HEK293 (cell line): ENCODE measurements around the gene SCN8A.

Source experiments
- CTCF ChIA-PET: fragments of 350-600 bp; formaldehyde crosslinking; extraction: SDS; loops from one replicate; lab custom pipeline; 2021; ENCODE audit warnings: antibody characterized with exemption; lab: Yijun Ruan, JAX
- POLR2A ChIA-PET: fragments of 300-600 bp; formaldehyde crosslinking; extraction: SDS; loops from one replicate; lab custom pipeline; 2020; ENCODE audit warnings: antibody characterized with exemption, inconsistent platforms; lab: Yijun Ruan, JAX
- H3K27ac ChIP-seq: fragments of 200-500 bp; sonication (Bioruptor generic); 2 replicates; pipeline ENCODE4 v1.5.1; 2014; ENCODE audit warnings: low read depth, low read length, control low read depth, inconsistent platforms; ENCODE audit errors: extremely low read depth
- H3K36me3 ChIP-seq, 2 experiments: fragments of 200-500 bp in 1 of 2; sonication (Bioruptor generic) in 1 of 2; 1 replicate in 1 of 2; 2 replicates in 1 of 2; pipeline ENCODE4 v1.5.1; 2014 to 2017; ENCODE audit warnings: inconsistent platforms in 2 of 2, low read length in 2 of 2; ENCODE audit not compliant: control insufficient read depth in 2 of 2, insufficient read depth in 1 of 2
- H3K4me1 ChIP-seq: fragments of 200-500 bp; sonication (Bioruptor generic); 2 replicates; pipeline ENCODE4 v1.5.1; 2014; ENCODE audit warnings: mild to moderate bottlenecking, low read length, inconsistent platforms; ENCODE audit not compliant: control insufficient read depth, insufficient read depth
- H3K4me3 ChIP-seq: 2 replicates; pipeline ENCODE4 v1.5.1; 2011; ENCODE audit warnings: low read depth, mild to moderate bottlenecking, control low read depth, low read length, moderate library complexity
- H3K9me3 ChIP-seq: fragments of 200-500 bp; sonication (Bioruptor generic); 2 replicates; pipeline ENCODE4 v1.5.1; 2014; ENCODE audit warnings: low read depth, low read length, inconsistent platforms; ENCODE audit not compliant: control insufficient read depth, insufficient read depth
- AEBP2 ChIP-seq: fragments of 450-650 bp; formaldehyde crosslinking; IDR thresholded peaks from 2 replicates; pipeline ENCODE4 v1.5.1; 2016; ENCODE audit warnings: missing biosample characterization, missing genetic modification characterization, borderline replicate concordance
- CTCF ChIP-seq: fragments of 450-650 bp; formaldehyde crosslinking; IDR thresholded peaks from 2 replicates; pipeline ENCODE4 v1.5.1; 2016; ENCODE audit warnings: missing biosample characterization, missing genetic modification characterization
- EGR2 ChIP-seq: fragments of 450-650 bp; formaldehyde crosslinking; IDR thresholded peaks from 2 replicates; pipeline ENCODE4 v1.5.1; 2016; ENCODE audit warnings: low read depth, missing biosample characterization, missing genetic modification characterization
- HOXD13 ChIP-seq: sonication (generic); formaldehyde crosslinking; IDR thresholded peaks from 2 replicates; pipeline ENCODE4 v1.8.0; 2022; ENCODE audit warnings: missing genetic modification reagents, borderline replicate concordance
- IKZF3 ChIP-seq: fragments of 450-650 bp; IDR thresholded peaks from 2 replicates; pipeline ENCODE4 v1.5.0; 2018; ENCODE audit warnings: missing biosample characterization, mild to moderate bottlenecking, missing genetic modification characterization, moderate library complexity
- OSR2 ChIP-seq: fragments of 450-650 bp; formaldehyde crosslinking; IDR thresholded peaks from 2 replicates; pipeline ENCODE4 v1.5.1; 2016; ENCODE audit warnings: missing biosample characterization, missing genetic modification characterization
- SP2 ChIP-seq: fragments of 450-650 bp; formaldehyde crosslinking; IDR thresholded peaks from 2 replicates; pipeline ENCODE4 v1.5.1; 2016; ENCODE audit warnings: missing biosample characterization, missing genetic modification characterization
- SP7 ChIP-seq: fragments of 450-650 bp; formaldehyde crosslinking; IDR thresholded peaks from 2 replicates; pipeline ENCODE4 v1.5.1; 2016; ENCODE audit warnings: missing biosample characterization, missing genetic modification characterization
- TRIM28 ChIP-seq: IDR thresholded peaks from 2 replicates; pipeline ENCODE4 v1.6.1; 2011; ENCODE audit warnings: low read length, control low read depth, borderline replicate concordance
- ZBTB1 ChIP-seq: fragments of 450-650 bp; formaldehyde crosslinking; IDR thresholded peaks from 2 replicates; pipeline ENCODE4 v1.5.1; 2016; ENCODE audit warnings: missing biosample characterization, missing genetic modification characterization
- ZBTB21 ChIP-seq: fragments of 450-650 bp; formaldehyde crosslinking; IDR thresholded peaks from 2 replicates; pipeline ENCODE4 v1.5.1; 2017; ENCODE audit warnings: missing biosample characterization, missing genetic modification characterization
- ZBTB48 ChIP-seq: fragments of 450-650 bp; formaldehyde crosslinking; IDR thresholded peaks from 2 replicates; pipeline ENCODE4 v1.5.1; 2016; ENCODE audit warnings: missing biosample characterization, missing genetic modification characterization
- ZFHX2 ChIP-seq: fragments of 450-650 bp; formaldehyde crosslinking; conservative IDR thresholded peaks from 2 replicates; pipeline ENCODE4 v1.5.1; 2016; ENCODE audit warnings: missing biosample characterization, missing genetic modification characterization
- ZFP41 ChIP-seq: fragments of 450-650 bp; formaldehyde crosslinking; IDR thresholded peaks from 2 replicates; pipeline ENCODE4 v1.5.1; 2016; ENCODE audit warnings: missing biosample characterization, missing genetic modification characterization, borderline replicate concordance
- ZNF138 ChIP-seq: fragments of 450-650 bp; formaldehyde crosslinking; IDR thresholded peaks from 2 replicates; pipeline ENCODE4 v1.5.1; 2016; ENCODE audit warnings: missing biosample characterization, missing genetic modification characterization, borderline replicate concordance
- ZNF146 ChIP-seq: fragments of 450-650 bp; formaldehyde crosslinking; IDR thresholded peaks from 2 replicates; pipeline ENCODE4 v1.5.1; 2016; ENCODE audit warnings: missing biosample characterization, missing genetic modification characterization
- ZNF202 ChIP-seq: fragments of 450-650 bp; formaldehyde crosslinking; IDR thresholded peaks from 2 replicates; pipeline ENCODE4 v1.5.1; 2016; ENCODE audit warnings: missing biosample characterization, missing genetic modification characterization, borderline replicate concordance
- ZNF248 ChIP-seq: fragments of 450-650 bp; formaldehyde crosslinking; IDR thresholded peaks from 2 replicates; pipeline ENCODE4 v1.5.1; 2017; ENCODE audit warnings: missing biosample characterization, missing genetic modification characterization
- ZNF350 ChIP-seq: fragments of 450-650 bp; formaldehyde crosslinking; IDR thresholded peaks from 2 replicates; pipeline ENCODE4 v1.5.0; 2017; ENCODE audit warnings: missing biosample characterization, mild to moderate bottlenecking, missing genetic modification characterization
- ZNF473 ChIP-seq: fragments of 450-650 bp; formaldehyde crosslinking; IDR thresholded peaks from 2 replicates; pipeline ENCODE4 v1.5.1; 2017; ENCODE audit warnings: missing biosample characterization, missing genetic modification characterization
- ZNF48 ChIP-seq: fragments of 450-650 bp; formaldehyde crosslinking; IDR thresholded peaks from 2 replicates; pipeline ENCODE4 v1.5.1; 2016; ENCODE audit warnings: missing biosample characterization, missing genetic modification characterization
- ZNF530 ChIP-seq: fragments of 450-650 bp; formaldehyde crosslinking; IDR thresholded peaks from 2 replicates; pipeline ENCODE4 v1.5.1; 2016; ENCODE audit warnings: low read depth, missing biosample characterization, missing genetic modification characterization
- ZNF544 ChIP-seq: fragments of 450-650 bp; formaldehyde crosslinking; IDR thresholded peaks from 2 replicates; pipeline ENCODE4 v1.5.0; 2017; ENCODE audit warnings: missing biosample characterization, missing genetic modification characterization
- ZNF549 ChIP-seq: fragments of 450-650 bp; IDR thresholded peaks from 2 replicates; pipeline ENCODE4 v1.5.1; 2018; ENCODE audit warnings: missing biosample characterization, missing genetic modification characterization, mild to moderate bottlenecking, inconsistent platforms, moderate library complexity
- ZNF621 ChIP-seq: fragments of 450-650 bp; formaldehyde crosslinking; IDR thresholded peaks from 2 replicates; pipeline ENCODE4 v1.5.1; 2017; ENCODE audit warnings: missing biosample characterization, missing genetic modification characterization
- ZNF654 ChIP-seq: fragments of 450-650 bp; formaldehyde crosslinking; IDR thresholded peaks from 2 replicates; pipeline ENCODE4 v1.5.1; 2016; ENCODE audit warnings: low read depth, missing biosample characterization, missing genetic modification characterization
- ZNF701 ChIP-seq: fragments of 450-650 bp; formaldehyde crosslinking; IDR thresholded peaks from 2 replicates; pipeline ENCODE4 v1.5.1; 2016; ENCODE audit warnings: missing biosample characterization, missing genetic modification characterization
- ZNF776 ChIP-seq: fragments of 450-650 bp; formaldehyde crosslinking; IDR thresholded peaks from 2 replicates; pipeline ENCODE4 v1.5.0; 2017; ENCODE audit warnings: missing biosample characterization, missing genetic modification characterization, borderline replicate concordance
- ZSCAN23 ChIP-seq: fragments of 450-650 bp; formaldehyde crosslinking; IDR thresholded peaks from 2 replicates; pipeline ENCODE4 v1.5.1; 2016; ENCODE audit warnings: missing biosample characterization, missing genetic modification characterization
- TF ChIP-seq, protein P1 (sequence below): fragments of 450-650 bp; formaldehyde crosslinking; IDR thresholded peaks from 2 replicates; pipeline ENCODE4 v1.5.1; 2016; ENCODE audit warnings: missing biosample characterization, missing genetic modification characterization

The SCN8A gene

DNA sequence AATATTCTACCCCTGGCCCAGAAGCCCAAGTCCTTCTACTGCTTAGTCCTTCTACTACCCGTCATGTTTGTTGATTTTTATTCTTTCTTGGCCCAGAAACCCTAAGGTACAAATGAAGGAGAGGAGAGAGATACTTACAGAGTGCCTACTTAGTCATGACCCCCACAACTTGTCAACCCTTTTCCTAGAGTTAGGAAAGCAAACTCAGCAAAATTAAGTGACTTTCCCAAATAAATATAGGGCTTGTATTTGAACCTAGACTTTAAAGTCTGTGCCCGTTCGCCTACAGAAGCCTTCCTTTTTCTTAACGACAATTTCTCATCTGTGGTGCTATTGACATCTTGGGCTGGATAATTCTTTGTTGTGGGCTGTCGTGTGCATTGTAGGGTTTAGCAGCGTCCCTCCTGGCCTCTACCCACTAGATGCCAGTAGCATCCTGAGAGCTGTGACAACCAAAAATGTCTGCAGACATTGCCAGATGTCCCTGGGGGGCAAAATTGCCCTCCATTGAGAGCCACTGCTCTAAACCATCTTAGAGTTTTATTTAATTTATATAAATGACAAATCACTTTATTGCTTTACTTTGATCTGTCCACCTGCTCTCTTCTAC lies 175.1 kb downstream of the SCN8A start:
- POLR2A ChIA-PET: interaction anchor here (0.7 kb wide), 1 partner anchor 1031 kb away, joined by 3 read pairs; no protein-coding TSS in a partner anchor

GRCh38 chr12:51771008-51771407 lies 180.0 kb downstream of the SCN8A start:
- ChIA-PET CTCF (interaction anchor here (0.6 to 0.7 kb wide), 4 partner anchors 17 to 276 kb away, joined by 3 to 4 read pairs (median 4); no protein-coding TSS in a partner anchor), POLR2A (no interaction called here)
- peaks cover 0 to 7% of the 10 kb centered on the region in 2 experiments; a peak in 1 of 3 replicates for H3K36me3 ChIP-seq
- H3K27ac ChIP-seq: no peak overlapping the region
- no peaks in the 10 kb centered on the region for H3K9me3 ChIP-seq
- H3K4me3 ChIP-seq: no peak overlapping the region
- H3K4me1 ChIP-seq: no peaks in the 10 kb centered on the region
- TF ChIP-seq ZNF48 (tag by site-specific recombination) (no peak), CTCF (tag by site-specific recombination) (no peak), ZFHX2 (no peak), ZSCAN23 (tag by site-specific recombination) (no peak), ZNF138 (no peak), SP7 (tag by site-specific recombination) (no peak), ZNF701 (no peak), TRIM28 (no peak), OSR2 (tag by site-specific recombination) (no peak), SP2 (tag by site-specific recombination) (no peak), ZNF202 (tag by site-specific recombination) (no peak), ZNF654 (tag by site-specific recombination) (no peak), ZNF473 (tag by site-specific recombination) (no peak), ZNF621 (tag by site-specific recombination) (no peak), ZBTB48 (tag by site-specific recombination) (no peak)
- TF ChIP-seq, protein P1, sequence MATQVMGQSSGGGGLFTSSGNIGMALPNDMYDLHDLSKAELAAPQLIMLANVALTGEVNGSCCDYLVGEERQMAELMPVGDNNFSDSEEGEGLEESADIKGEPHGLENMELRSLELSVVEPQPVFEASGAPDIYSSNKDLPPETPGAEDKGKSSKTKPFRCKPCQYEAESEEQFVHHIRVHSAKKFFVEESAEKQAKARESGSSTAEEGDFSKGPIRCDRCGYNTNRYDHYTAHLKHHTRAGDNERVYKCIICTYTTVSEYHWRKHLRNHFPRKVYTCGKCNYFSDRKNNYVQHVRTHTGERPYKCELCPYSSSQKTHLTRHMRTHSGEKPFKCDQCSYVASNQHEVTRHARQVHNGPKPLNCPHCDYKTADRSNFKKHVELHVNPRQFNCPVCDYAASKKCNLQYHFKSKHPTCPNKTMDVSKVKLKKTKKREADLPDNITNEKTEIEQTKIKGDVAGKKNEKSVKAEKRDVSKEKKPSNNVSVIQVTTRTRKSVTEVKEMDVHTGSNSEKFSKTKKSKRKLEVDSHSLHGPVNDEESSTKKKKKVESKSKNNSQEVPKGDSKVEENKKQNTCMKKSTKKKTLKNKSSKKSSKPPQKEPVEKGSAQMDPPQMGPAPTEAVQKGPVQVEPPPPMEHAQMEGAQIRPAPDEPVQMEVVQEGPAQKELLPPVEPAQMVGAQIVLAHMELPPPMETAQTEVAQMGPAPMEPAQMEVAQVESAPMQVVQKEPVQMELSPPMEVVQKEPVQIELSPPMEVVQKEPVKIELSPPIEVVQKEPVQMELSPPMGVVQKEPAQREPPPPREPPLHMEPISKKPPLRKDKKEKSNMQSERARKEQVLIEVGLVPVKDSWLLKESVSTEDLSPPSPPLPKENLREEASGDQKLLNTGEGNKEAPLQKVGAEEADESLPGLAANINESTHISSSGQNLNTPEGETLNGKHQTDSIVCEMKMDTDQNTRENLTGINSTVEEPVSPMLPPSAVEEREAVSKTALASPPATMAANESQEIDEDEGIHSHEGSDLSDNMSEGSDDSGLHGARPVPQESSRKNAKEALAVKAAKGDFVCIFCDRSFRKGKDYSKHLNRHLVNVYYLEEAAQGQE (tag by site-specific recombination): no peak

More for the DNA sequence above, 175.1 kb downstream of the SCN8A start:
- CTCF ChIA-PET: no interaction called here
- H3K4me1 ChIP-seq: no peaks in the 10 kb centered on the region
- TF ChIP-seq ZNF146 (tag by site-specific recombination): no peak
- TF ChIP-seq ZNF350 (tag by site-specific recombination): no peak
- TF ChIP-seq ZBTB21 (tag by site-specific recombination): no peak
- TF ChIP-seq AEBP2 (tag by site-specific recombination): no peak
- TF ChIP-seq ZNF549 (tag by site-specific recombination): no peak
- no peak for TF ChIP-seq ZBTB1 (tag by site-specific recombination)
- no peak for TF ChIP-seq ZNF544 (tag by site-specific recombination)
- TF ChIP-seq ZNF248 (tag by site-specific recombination): no peak
- TF ChIP-seq HOXD13 (CRISPR knock-in tag): no peak
- TF ChIP-seq, protein P1 (tag by site-specific recombination): no peak
- TF ChIP-seq ZNF776 (tag by site-specific recombination): no peak
- no peak for TF ChIP-seq ZNF530 (tag by site-specific recombination)
- no peak for TF ChIP-seq ZFP41 (tag by site-specific recombination)
- no peak for TF ChIP-seq IKZF3 (tag by site-specific recombination)
- no peak for TF ChIP-seq EGR2 (tag by site-specific recombination)
- H3K27ac ChIP-seq: no peak overlapping the region
- H3K4me3 ChIP-seq: no peak overlapping the region
- peaks cover 0 to 7% of the 10 kb centered on the region in 2 experiments; a peak in 2 of 3 replicates for H3K36me3 ChIP-seq
- H3K9me3 ChIP-seq: no peaks in the 10 kb centered on the region
